ENCODE data around the gene PRDM15. TPM values are rescaled to one million over a fixed set of nuclear protein-coding genes. Genes with fewer than 3 reads are reported as not detected.

PRDM15 gene
- total RNA-seq, 1 donor = 7.2 TPM

DNA sequence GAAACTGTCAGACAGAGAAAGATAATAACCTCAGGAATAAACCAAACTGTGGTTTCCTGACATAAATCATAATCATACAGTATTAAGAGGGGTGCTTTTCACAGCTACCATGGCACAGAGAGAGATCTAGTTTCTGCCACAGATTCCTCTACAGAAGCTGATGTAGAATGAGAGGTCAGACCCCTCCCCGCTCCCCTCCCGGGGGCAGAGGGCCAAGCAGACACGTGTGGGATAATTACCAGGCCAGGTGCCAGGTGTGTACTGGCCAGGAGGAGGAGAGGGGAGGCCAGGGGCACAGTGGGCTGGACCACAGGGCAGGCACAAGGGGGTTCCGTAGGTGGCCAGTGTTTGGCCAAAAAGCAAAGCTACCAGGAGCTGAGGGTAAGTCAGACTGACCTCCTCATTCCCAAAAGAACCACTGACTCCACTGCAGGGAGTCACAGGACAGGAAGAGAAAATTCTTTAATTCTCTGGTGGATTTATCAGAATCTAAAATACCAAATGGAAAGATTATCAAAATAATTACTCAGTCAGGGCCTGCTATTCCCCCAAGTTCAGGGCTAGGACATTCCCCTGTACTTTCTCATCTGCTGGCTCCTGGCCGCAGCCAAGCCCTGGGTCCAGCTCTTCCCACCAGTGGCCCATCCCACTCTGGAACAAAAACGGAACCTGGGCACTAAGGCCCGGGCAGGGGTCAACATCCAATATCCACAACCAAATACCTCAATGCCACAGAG is 44.7 kb upstream of the PRDM15 start:
- Histone ChIP-seq H3K79me2 (ENCODE audit: insufficient read depth, low read length) (peaks cover 32% of the 10 kb centered on the region), H3K27ac (ENCODE audit: low read depth, low read length) (peak overlapping the region; percentile 99), H3K4me2 (ENCODE audit: insufficient read depth, low read length) (peak overlapping the region; percentile 81)

DNA sequence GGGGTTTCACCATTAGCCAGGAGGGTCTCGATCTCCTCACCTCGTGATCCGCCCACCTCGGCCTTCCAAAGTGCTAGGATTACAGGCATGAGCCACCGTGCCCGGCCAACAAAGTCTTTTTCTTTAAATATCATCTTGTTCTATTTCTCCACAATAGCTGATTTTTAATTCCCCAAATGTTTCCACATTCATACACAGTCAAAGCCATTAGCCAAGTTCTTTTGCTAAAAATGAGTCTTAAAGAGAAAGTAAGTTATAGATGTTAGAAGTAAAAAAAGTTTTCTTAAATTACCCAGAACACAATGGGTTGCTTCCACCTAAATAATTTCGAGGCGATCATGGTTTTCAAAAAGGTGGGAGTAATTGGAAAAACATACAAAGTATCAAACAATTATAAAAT is 44.0 kb upstream of the PRDM15 start:
- peak overlapping the region; percentile 81 for H3K4me2 ChIP-seq (ENCODE audit: insufficient read depth, low read length)
- peaks cover 26% of the 10 kb centered on the region for H3K79me2 ChIP-seq (ENCODE audit: insufficient read depth, low read length)
- H4K20me1 ChIP-seq (ENCODE audit: insufficient read depth, low read length) = no peaks in the 10 kb centered on the region
- H3K27ac ChIP-seq (ENCODE audit: low read depth, low read length) = peak overlapping the region; percentile 99
- H3K27me3 ChIP-seq (ENCODE audit: insufficient read depth, low read length) = no peaks in the 10 kb centered on the region
- H3K4me3 ChIP-seq (ENCODE audit: insufficient read depth, low read length) = peak overlapping the region; percentile 54
- TF ChIP-seq, protein P1, sequence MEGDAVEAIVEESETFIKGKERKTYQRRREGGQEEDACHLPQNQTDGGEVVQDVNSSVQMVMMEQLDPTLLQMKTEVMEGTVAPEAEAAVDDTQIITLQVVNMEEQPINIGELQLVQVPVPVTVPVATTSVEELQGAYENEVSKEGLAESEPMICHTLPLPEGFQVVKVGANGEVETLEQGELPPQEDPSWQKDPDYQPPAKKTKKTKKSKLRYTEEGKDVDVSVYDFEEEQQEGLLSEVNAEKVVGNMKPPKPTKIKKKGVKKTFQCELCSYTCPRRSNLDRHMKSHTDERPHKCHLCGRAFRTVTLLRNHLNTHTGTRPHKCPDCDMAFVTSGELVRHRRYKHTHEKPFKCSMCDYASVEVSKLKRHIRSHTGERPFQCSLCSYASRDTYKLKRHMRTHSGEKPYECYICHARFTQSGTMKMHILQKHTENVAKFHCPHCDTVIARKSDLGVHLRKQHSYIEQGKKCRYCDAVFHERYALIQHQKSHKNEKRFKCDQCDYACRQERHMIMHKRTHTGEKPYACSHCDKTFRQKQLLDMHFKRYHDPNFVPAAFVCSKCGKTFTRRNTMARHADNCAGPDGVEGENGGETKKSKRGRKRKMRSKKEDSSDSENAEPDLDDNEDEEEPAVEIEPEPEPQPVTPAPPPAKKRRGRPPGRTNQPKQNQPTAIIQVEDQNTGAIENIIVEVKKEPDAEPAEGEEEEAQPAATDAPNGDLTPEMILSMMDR (IDR thresholded peaks at IDR 0.05; ENCODE audit: extremely low read depth, low read depth, low read length) = no peak
- H3K4me1 ChIP-seq (ENCODE audit: insufficient read depth, low read length) = peaks cover 51% of the 10 kb centered on the region
- H3K9me3 ChIP-seq (ENCODE audit: low read depth, low read length) = no peaks in the 10 kb centered on the region
- H3K36me3 ChIP-seq (ENCODE audit: insufficient read depth, low read length) = peaks cover 8% of the 10 kb centered on the region
- no peak overlapping the region for H2AFZ ChIP-seq (ENCODE audit: low read length)
- no peak for DNase-seq (ENCODE audit: insufficient read length, low spot score, missing footprints)

More for the DNA sequence above, 44.7 kb upstream of the PRDM15 start:
- DNase-seq (ENCODE audit: insufficient read length, low spot score, missing footprints) = peak; percentile 96
- Histone ChIP-seq H3K4me1 (ENCODE audit: insufficient read depth, low read length) (peaks cover 51% of the 10 kb centered on the region), H3K27me3 (ENCODE audit: insufficient read depth, low read length) (no peaks in the 10 kb centered on the region), H3K36me3 (ENCODE audit: insufficient read depth, low read length) (peaks cover 8% of the 10 kb centered on the region), H4K20me1 (ENCODE audit: insufficient read depth, low read length) (no peaks in the 10 kb centered on the region), H3K4me3 (ENCODE audit: insufficient read depth, low read length) (peak overlapping the region; percentile 54), H3K9me3 (ENCODE audit: low read depth, low read length) (no peaks in the 10 kb centered on the region), H2AFZ (ENCODE audit: low read length) (peak overlapping the region; percentile 0)
- TF ChIP-seq, protein P1 (IDR thresholded peaks at IDR 0.05; ENCODE audit: extremely low read depth, low read depth, low read length) = no peak

DNA sequence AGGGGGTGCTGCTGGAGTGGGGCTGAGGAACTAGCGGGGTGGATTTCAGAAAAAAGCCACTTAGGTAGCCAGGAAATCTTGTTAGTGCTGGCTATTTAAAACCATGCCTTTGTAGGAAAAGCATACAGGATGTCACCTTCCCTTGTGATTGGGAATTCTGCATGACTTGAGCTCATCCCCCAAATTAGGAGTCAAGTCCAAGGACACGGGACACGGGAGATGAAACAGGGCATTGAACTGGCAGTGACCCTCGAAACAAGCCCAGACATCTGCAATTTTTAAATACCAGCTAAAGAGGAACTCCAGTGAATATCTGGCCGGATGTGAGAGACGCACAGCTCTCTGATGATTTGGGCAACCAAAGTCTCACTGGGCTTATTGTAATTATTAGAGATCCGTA is 41.9 kb upstream of the PRDM15 start:
- H3K36me3 ChIP-seq (ENCODE audit: insufficient read depth, low read length) = peaks cover 18% of the 10 kb centered on the region
- H2AFZ ChIP-seq (ENCODE audit: low read length) = no peak overlapping the region
- H3K9me3 ChIP-seq (ENCODE audit: low read depth, low read length) = no peaks in the 10 kb centered on the region
- no peak overlapping the region for H3K27ac ChIP-seq (ENCODE audit: low read depth, low read length)
- no peaks in the 10 kb centered on the region for H4K20me1 ChIP-seq (ENCODE audit: insufficient read depth, low read length)
- H3K4me1 ChIP-seq (ENCODE audit: insufficient read depth, low read length) = peaks cover 39% of the 10 kb centered on the region
- H3K27me3 ChIP-seq (ENCODE audit: insufficient read depth, low read length) = no peaks in the 10 kb centered on the region
- H3K4me3 ChIP-seq (ENCODE audit: insufficient read depth, low read length) = no peak overlapping the region
- TF ChIP-seq, protein P1 (IDR thresholded peaks at IDR 0.05; ENCODE audit: extremely low read depth, low read depth, low read length) = no peak
- no peak for DNase-seq (ENCODE audit: insufficient read length, low spot score, missing footprints)
- no peak overlapping the region for H3K4me2 ChIP-seq (ENCODE audit: insufficient read depth, low read length)
- H3K79me2 ChIP-seq (ENCODE audit: insufficient read depth, low read length) = peaks cover 14% of the 10 kb centered on the region

DNA sequence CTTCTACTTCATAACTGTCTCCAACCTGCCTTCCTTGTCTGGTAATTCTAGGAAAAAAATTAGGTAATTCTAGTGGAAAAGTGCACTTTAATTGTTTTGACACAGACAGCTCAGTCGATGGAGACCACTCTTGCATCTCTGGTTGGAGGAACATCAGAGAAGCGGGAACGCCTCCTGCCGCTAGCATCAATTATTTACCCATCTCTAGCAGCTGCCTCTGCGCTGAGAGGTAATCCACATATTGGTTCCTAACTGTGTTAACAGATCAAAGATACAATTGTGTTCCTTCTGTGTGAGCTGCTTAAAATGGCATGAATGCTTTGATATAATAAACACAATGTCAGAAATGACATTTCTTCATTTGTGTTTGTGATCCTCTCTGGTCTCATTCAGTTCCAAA is 41.3 kb upstream of the PRDM15 start:
- Histone ChIP-seq H3K4me2 (ENCODE audit: insufficient read depth, low read length) (no peak overlapping the region), H3K4me3 (ENCODE audit: insufficient read depth, low read length) (no peak overlapping the region), H3K79me2 (ENCODE audit: insufficient read depth, low read length) (peaks cover 11% of the 10 kb centered on the region), H3K4me1 (ENCODE audit: insufficient read depth, low read length) (peaks cover 33% of the 10 kb centered on the region), H3K27ac (ENCODE audit: low read depth, low read length) (no peak overlapping the region), H3K36me3 (ENCODE audit: insufficient read depth, low read length) (peaks cover 22% of the 10 kb centered on the region), H2AFZ (ENCODE audit: low read length) (no peak overlapping the region), H3K9me3 (ENCODE audit: low read depth, low read length) (no peaks in the 10 kb centered on the region), H4K20me1 (ENCODE audit: insufficient read depth, low read length) (no peaks in the 10 kb centered on the region), H3K27me3 (ENCODE audit: insufficient read depth, low read length) (no peaks in the 10 kb centered on the region)
- TF ChIP-seq, protein P1 (IDR thresholded peaks at IDR 0.05; ENCODE audit: extremely low read depth, low read depth, low read length) = no peak
- no peak for DNase-seq (ENCODE audit: insufficient read length, low spot score, missing footprints)
